Inflammatory macrophage (primary cell): ENCODE results near the gene C3orf20.
A peak's percentile ranks its signal among the peaks of the same experiment; 100 is the strongest.
"Not testable (repeated sequence)": the region's sequence is repeated elsewhere in the genome, so short reads cannot be mapped to it uniquely, and the experiment has no call there.

ENCODE experiments used
- DNase-seq, 2 donors: peaks; one replicate each; pipeline ENCODE4 v3.0.0-alpha.2; 2020 to 2022

The C3orf20 gene

GRCh38 chr3:14799146-14799545 lies 124.2 kb downstream of the C3orf20 start:
- no peak for DNase-seq

GRCh38 chr3:14801031-14801430 lies 126.1 kb downstream of the C3orf20 start:
- DNase-seq = no peak

- DNase-seq = no peak
Measured at GRCh38 chr3:14801668-14802380, 126.9 kb downstream of the C3orf20 start.

DNA sequence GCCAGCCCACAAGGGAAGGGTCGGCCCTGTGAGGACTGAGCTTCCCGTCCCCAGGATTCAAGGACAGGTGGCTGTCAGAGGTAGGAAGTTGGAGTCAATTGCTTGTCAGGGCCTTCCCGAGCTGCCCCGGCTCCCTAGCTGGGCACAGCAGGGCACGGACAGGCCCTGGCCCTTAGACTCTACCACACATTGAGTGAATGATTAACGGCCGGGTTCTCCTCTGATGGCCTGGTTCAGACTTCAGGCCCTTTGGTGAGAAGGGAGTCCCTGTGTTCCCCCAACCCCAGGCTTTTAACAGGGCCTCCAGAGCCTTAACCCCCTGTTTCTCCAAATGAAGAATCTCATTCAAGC lies 127.4 kb downstream of the C3orf20 start:
- DNase-seq = no peak

DNA sequence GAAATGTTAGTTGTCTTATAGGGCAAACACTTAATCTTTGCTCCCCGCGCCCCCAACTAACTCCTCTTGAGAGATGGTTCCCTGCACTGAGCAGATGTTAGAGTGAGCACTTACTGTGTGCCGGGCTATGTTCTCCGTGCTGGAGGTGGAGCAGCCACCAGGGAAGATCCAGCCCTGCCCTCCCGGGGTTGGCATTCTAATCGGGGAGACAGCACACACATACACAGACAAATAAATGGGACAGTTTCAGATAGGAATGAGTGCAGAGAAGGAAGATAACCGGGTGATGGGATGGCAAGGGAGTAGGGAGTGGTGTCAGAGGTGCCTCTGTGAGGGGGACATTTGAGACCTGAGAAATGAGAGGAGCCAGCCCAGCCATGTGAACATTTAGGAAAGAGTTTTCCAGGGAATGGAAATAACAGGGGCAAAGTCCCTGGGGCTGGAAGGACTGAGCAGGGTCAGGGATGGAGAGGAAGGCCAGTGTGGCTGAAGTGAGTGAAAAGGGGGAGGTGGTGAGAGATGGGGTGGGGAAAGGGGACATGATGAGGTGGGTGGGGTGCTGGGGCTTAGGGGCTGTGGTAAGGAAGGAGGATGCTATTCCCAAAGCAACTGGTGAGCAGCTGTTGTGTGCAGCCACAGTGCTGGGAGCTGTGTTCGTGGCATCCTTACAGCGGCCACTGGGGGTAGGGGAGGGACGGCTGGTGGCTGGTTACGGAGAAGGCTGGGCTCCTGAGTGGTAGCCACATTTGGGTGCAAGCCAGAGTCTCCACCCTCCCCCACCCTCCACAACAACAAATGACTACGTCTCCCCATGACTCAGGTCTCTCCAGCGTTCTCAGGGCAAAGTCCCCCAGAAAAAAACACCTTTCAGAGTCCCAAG lies 128.4 kb downstream of the C3orf20 start:
- DNase-seq = no peak

DNA sequence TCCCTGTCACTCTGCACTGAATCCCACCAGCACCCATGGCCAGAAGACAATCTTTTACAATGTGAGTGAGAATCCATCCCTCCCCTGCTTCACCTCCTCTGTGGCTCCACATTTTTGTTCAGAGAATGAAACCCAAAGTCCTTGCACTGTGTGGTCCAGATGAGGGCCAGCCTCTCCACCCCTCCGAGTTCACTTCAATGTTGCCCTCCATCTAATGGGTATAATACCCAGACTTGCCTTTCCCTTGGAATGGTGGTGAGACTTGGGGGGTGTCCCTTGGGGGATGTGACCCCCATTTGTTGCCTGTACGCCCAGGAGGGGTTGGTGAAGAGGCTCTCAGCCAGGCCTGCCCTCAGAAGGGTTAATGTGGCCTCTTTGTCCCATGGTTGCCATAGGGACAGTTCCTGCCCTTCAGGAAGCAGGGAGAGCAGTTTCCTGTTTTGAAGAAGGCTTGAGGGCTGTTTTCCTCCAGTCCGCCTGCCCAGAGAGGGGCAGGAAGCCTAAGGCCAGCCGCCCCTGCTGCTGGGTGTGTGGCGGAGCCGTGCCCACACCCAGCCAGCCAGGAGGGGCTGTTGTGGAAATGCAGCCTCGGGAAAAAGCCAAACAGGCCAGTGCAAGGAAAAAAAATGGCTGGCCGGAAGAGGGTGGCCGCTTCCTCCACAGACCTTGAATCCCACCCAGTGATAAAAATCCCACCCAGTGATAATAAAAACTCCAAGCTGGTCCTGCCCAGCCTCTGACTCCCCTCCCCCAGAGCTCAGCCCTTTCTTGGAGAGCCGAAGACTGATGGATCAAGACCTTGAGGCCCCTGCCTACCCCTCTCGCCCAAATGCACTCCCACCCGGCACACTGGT lies 129.3 kb downstream of the C3orf20 start:
- peak in 1 of 2 donors; percentile 9 for DNase-seq

DNA sequence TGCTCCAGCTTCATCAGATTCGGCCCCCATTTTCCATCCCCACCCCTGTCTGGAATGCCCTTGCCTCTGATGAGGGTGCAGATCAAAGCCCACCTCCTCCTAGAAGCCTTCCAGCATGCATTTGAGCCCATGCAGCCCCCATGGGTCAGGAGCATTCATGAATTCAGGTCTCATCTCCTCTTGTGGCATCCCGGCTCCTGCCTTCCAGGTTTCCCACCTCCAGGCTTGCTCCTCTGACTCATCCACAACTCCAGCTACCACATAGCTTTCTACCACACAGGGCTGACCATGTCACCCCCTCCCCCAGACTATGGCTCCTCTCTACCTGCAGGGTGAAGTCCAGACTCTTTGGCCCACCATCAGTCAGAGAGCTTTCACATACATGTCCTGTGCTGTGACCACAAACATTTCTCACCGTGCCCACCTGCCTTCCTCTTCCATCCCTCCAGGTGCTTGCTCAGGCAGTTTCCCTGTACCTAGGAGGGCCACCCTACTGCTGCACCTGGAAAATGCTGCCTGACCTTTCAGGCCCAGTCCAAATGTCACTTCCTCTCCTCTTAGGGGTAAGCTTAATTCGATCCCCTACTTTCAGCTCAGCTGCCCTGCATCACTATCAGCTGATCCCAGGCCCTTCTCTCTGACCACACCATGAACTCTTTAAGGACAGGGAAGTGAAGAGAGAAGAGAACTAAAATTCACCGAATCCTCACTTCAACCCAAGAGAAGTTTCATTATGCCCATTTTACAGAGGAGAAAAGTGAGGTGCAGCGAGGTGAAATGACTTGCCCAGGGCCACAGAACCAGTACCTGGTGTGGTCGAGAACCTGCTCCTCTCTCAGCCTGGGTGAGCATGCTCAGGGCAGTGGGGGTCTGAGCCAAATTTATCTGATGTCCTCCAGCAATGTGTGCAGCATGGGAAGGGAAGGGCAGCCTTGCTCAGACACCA lies 130.2 kb downstream of the C3orf20 start:
- DNase-seq = peak; percentile 85

GRCh38 chr3:14805961-14806537 lies 131.1 kb downstream of the C3orf20 start:
- peak; percentile 13 to 53 for DNase-seq

DNA sequence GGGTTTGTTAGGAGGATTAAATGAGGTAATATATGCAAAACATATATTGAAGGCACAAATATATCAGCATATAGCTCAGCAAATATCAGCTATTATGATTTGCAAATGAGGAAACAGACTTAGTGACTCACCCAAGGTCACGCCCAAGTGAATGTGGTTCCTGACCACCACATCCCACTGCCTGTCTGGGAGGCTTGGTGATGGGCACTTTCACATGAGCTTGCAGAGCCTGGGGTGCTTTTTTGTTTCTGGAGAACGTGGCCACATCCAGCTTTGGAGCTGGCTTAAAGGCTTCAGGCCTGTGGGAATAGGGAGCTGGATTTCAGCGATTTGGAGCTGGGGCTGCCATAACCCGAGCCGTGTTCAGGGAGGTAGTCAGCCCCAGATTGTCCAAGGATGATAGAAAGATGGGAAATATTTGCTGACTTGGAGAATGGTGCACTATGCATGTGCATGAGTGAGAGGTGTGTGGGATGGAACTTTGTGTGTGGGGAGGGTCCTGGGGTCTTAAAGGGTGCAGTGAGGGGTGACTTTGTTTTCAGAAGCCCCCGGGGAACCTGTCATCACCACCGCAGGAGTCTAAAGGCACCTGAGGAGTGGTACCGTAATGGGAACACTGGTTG lies 131.8 kb downstream of the C3orf20 start:
- peak; percentile 93 to 96 for DNase-seq

- DNase-seq = no peak
Measured at GRCh38 chr3:14808025-14808424, 133.1 kb downstream of the C3orf20 start.

DNA sequence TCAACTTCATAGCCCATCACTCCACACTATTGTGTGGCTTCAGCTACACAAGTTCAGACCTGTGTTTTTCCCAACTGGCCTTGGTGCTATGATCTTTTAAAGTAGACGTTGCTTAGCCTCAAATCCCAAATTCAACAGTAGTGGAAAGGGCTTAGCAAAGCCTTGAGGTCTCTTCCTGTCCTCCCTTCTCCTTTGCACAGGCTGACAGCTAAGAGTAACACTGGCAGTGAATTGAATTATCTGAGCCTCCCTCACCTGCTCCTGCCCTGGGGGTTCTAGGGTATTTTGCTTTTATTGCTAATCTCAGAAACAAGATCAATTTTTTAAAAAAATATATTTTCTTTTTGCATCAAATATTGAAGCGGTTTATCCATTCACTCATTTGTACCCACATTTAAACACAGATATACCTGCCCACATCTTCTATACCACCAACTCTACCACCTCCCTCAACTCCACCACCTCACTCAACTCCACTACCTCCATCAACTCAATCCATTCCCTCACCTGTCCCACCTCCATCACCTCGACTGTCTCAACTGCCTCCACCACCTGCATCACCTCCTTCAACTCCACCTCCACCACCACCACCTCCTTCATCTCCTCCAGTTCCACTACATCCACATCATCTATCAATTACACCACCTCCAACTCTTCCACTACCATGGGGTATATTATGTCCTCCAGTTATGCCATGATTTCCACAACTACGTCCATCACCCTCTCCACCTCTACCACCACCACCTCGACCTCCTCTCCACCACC lies 133.7 kb downstream of the C3orf20 start:
- DNase-seq = no peak

- not testable (repeated sequence) for DNase-seq
Measured at GRCh38 chr3:14809611-14810010, 134.7 kb downstream of the C3orf20 start.

DNA sequence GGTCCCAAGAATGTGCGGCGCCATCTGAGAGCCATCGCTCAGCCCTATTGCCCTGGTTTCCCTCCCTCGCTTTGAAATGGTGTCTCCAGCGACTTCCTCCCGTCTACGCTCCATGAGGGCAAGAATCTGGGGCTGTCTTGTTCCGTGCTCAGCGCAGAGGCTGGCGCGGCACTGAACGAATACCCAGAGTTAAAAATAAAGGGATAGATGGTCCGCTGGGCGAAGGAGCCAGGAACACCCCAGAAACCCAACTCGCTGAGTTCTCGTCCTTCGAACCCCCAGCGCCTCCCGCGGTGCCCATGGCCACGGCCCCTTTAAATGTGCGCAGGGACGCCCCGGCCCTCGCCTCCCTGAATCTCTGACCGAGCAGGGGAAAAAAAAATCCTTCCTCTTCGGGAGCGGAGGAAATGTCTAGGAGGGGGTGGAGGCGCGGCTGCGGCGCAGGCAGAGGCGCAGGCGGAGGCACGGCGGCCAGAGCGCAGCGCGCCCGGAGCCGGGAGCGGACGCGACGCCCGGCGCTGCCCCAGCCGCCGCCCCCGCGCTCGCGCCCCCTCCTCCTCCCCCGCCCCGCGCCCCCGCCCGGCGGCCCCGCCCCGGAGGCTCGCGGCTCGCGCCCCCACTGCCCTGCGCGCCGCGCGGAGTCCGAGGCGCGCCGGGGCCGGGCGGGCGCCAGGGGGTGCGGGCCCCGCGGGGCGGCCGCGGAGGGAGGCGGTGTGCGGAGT lies 135.3 kb downstream of the C3orf20 start:
- DNase-seq = peak; percentile 61 to 77

DNA sequence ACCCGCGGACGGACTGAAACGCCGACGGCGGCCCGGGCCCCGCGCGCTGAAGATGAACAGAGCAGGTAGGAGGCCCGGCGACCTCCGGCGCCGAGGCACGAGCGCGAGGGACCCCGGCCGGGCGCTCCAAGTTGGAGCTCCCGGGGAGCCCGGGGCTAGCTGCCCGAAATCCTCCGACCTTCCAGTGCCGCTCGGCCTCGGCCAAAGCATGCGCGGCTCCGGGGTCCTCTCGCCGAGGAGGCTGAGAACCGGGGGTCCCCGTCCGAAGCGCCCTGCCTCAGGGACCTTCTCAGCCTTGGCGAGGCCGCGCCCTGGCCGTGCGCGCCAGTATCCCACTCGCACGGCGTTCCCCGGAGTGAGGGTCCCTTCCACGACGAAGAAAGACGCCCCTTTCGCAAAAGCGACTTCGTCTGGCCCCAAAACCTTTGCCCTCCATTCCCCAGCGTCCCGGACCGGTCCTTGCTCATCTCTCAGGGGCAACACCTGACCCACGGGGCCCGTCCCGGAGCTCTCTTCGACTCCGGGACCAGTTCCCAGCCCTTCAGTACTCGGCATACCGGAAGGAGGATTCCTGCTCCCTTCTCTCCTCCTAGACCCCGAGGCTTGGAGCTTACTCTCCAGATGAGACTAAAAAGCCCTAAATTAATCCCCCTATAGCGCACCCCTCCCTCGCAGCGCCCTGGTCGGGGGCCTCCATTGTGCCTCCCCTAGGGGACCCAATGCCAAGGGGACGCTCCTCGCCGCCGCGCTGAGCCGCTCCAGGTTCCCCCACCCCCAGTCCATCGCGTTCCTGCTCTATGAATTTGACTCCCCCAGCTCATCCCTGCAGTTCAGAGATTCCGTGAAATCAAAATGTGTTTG lies 136.1 kb downstream of the C3orf20 start:
- no peak for DNase-seq

- DNase-seq = peak in 1 of 2 donors; percentile 21
Measured at GRCh38 chr3:14811684-14812083, 136.7 kb downstream of the C3orf20 start.

- peak in 1 of 2 donors; percentile 19 for DNase-seq
Measured at GRCh38 chr3:14812196-14812790, 137.4 kb downstream of the C3orf20 start.

DNA sequence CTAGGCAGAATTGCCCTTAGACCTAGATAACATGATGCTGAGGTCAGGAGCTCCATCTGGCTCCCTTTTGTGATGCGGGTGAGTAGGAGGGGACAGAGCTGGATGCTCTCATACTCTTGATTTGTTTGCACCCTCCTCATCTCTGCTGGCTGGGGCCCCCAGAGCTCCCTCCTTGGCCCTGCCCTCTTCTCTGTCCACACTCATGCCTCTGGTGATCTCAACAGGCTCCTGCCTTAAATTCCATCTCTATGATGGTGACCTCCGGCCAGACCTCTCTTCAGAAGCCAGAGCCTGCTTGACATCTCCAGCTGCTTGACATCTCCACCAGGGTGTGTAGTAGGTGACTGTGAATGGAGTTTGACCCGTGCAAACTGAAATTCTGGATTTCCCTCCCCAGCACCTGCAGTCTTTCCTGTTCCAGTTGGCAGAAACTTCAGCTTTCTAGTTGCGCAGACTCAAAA lies 139.5 kb downstream of the C3orf20 start:
- no peak for DNase-seq

GRCh38 chr3:14816359-14816758 lies 141.4 kb downstream of the C3orf20 start:
- no peak for DNase-seq
